Heart left ventricle (tissue), 16 donors: ENCODE measurements around the gene CTTNBP2. TPM values are rescaled to one million over a fixed set of nuclear protein-coding genes. Genes with fewer than 3 reads are reported as not detected.

Experiments used
- ATAC-seq, 4 donors: fragments of 200-7000 bp; cut with Tn5 transposase; one replicate each; pipeline ENCODE4 v1.9.1; 2020 to 2022; ENCODE audit warnings: moderate library complexity in 4 of 4, mild to moderate bottlenecking in 3 of 4, moderate number of reproducible peaks in 1 of 4
- DNase-seq, 5 donors: peaks; one replicate each; pipeline ENCODE4 v3.0.0-alpha.2; 2020
- H3K27ac ChIP-seq, 12 donors: fragments of 200-600 bp; sonication (generic) in 4 of 12; one replicate each; pipeline versions ENCODE4 v1.5.0 to v1.8.0; 2016 to 2022; ENCODE audit warnings: mild to moderate bottlenecking in 2 of 12
- H3K27me3 ChIP-seq, 9 donors: fragments of 200-600 bp; sonication (generic) in 2 of 9; one replicate each; pipeline versions ENCODE4 v1.5.1 to v1.8.0; 2016 to 2022; ENCODE audit warnings: mild to moderate bottlenecking in 3 of 9
- H3K36me3 ChIP-seq, 9 donors: fragments of 200-600 bp; sonication (generic) in 2 of 9; one replicate each; pipeline versions ENCODE4 v1.5.0 to v1.8.0; 2018 to 2022; ENCODE audit warnings: mild to moderate bottlenecking in 2 of 9
- H3K4me1 ChIP-seq, 12 donors: fragments of 200-600 bp; sonication (generic) in 4 of 12; one replicate each; pipeline versions ENCODE4 v1.5.0 to v1.8.0; 2016 to 2022; ENCODE audit warnings: mild to moderate bottlenecking in 3 of 12
- H3K4me3 ChIP-seq, 12 donors: fragments of 200-600 bp; sonication (generic) in 4 of 12; one replicate each; pipeline versions ENCODE4 v1.5.0 to v1.8.0; 2017 to 2022; ENCODE audit warnings: mild to moderate bottlenecking in 9 of 12, moderate library complexity in 4 of 12
- H3K9me3 ChIP-seq, 12 donors: fragments of 200-600 bp; sonication (generic) in 4 of 12; one replicate each; pipeline versions ENCODE4 v1.5.0 to v1.8.0; 2016 to 2022; ENCODE audit warnings: mild to moderate bottlenecking in 1 of 12
- CTCF ChIP-seq, 12 donors: fragments of 200-600 bp; sonication (generic) in 4 of 12; IDR thresholded peaks; one replicate each; pipeline versions ENCODE4 v1.5.0 to v1.8.0; 2018 to 2022; ENCODE audit warnings: antibody characterized with exemption in 12 of 12, mild to moderate bottlenecking in 5 of 12
- POLR2A ChIP-seq, 2 donors: fragments of 450-650 bp; IDR thresholded peaks; one replicate each; pipeline ENCODE4 v1.6.1; 2017; ENCODE audit warnings: antibody characterized with exemption in 2 of 2, mild to moderate bottlenecking in 2 of 2, moderate library complexity in 2 of 2
- WGBS, 4 donors: extraction: QIAGEN DNeasy Blood & Tissue Kit in 2 of 4; methylation state at CpG; one replicate each; pipeline versions ENCODE4 v1.1.5 to v1.1.7; 2013 to 2018; 5-methylcytosine and 5-hydroxymethylcytosine counted together
- intact Hi-C, 10 donors: fragments of 100-400 bp; cut with DNase I; formaldehyde crosslinking; loops; one replicate each; pipeline versions ENCODE4 v1.11.1 to v1.14.2; 2022
- polyA plus RNA-seq, 2 donors: library from polyadenylated mRNA; stranded (reverse); fragments of 200-250 nt; gene quantifications; one replicate each; pipeline ENCODE4 v1.2.3, GENCODE V29; 2013
- total RNA-seq, 9 donors: library from RNA; depleted of rRNA in 2 of 9; stranded (reverse); fragments of >200 nt in 2 of 9; fragmentation: NEBNext Ultra II Directional in 3 of 9; extraction: Animal tissue kit (Norgen Biotek cat#: 25700) in 3 of 9; gene quantifications; one replicate each; pipeline versions ENCODE4 v1.1.0 to v1.2.4, GENCODE V29; 2016 to 2023
- donor health status: ischemic (EF 13 %, LVEDD 7.1; RV severe dilation, severe dysfunction).
- donor health status: healthy with polysubstance abuse.
- donor health status: DM: no; HTN: yes; CAD: no.
- donor health status: DM: no; HTN: no; CAD: no.
- donor health status: ischemic (EF 25% LVEDD 6.9; RV normal size, moderate dysfunction).
- donor health status: ischemic (EF 25% LVEDD 5.7; RV mildly dilated, moderate dysfunction).
- donor health status: healthy.
- donor health status: DM: yes; HTN: yes; CAD: no.
- donor health status: ischemic (EF 35%, LVEDD 5.7; RV mildly dilated, moderate dysfunction).
- donor health status: nonischemic (EF 11% LVEDD 7.7; RV severe dilation, severe dysfunction).
- donor health status: DM: yes; HTN: yes; CAD: no.
- donor health status: PGD.
- donor health status: ischemic (EF 29% LVEDD 5.4; RV normal size, mild dysfunction).
- donor health status: nonischemic (EF 23%, LVEDD 6.1; RV moderate dilation, normal function).

The CTTNBP2 gene
- total and polyA plus RNA-seq, 11 donors: 0.31 to 3.9 (median 0.76) TPM

- ATAC-seq: no peak
- Histone ChIP-seq H3K4me3 (no peak overlapping the region), H3K27me3 (no peaks in the 10 kb centered on the region), H3K27ac (no peak overlapping the region), H3K36me3 (peaks cover 0 to 5% (median 0%) of the 10 kb centered on the region in 9 donors), H3K9me3 (no peaks in the 10 kb centered on the region), H3K4me1 (peaks cover 0 to 32% (median 0%) of the 10 kb centered on the region in 12 donors)
- intact Hi-C loops: loop anchor here in 1 of 10 donors (5.0 kb wide), 1 partner anchor 100 kb away; the partner anchor contains the start of gene CTTNBP2
- DNase-seq: no peak
- TF ChIP-seq POLR2A (IDR thresholded peaks at IDR 0.05) (no peak), CTCF (IDR thresholded peaks at IDR 0.05) (no peak)
- WGBS, 4 donors: 97 to 100% (median 98%) methylated on average over 2 of the region's 2 CpGs
Measured at GRCh38 chr7:117772421-117772820, 100.8 kb downstream of the CTTNBP2 start.

DNA sequence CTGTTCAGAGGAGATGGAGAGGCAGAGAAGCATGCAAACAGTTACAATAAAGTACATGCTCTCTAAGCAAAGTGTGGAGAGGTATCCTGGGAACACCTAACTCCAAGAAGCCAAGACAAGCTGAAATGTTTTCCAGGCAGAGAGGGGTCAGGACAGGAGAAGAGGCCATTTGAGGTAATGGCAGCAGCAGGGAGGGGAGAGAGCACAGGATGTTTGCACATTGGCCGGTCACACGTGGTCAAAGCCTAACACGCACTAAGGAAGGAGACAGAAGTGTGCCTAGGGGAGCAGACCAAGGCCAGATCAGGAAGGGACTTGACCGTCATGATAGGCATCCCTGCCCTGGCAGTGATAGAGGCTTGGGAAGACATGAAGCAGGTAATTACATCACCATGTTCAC lies 101.5 kb downstream of the CTTNBP2 start:
- peaks cover 0 to 32% (median 0%) of the 10 kb centered on the region in 12 donors for H3K4me1 ChIP-seq
- no peak overlapping the region for H3K4me3 ChIP-seq
- no peaks in the 10 kb centered on the region for H3K9me3 ChIP-seq
- TF ChIP-seq CTCF (IDR thresholded peaks at IDR 0.05) (no peak), POLR2A (IDR thresholded peaks at IDR 0.05) (no peak)
- H3K36me3 ChIP-seq: no peaks in the 10 kb centered on the region
- H3K27me3 ChIP-seq: no peaks in the 10 kb centered on the region
- 46 to 51% (median 50%) methylated on average over 4 of the region's 4 CpGs for WGBS, 4 donors
- ATAC-seq (peak in 1 of 4 donors; percentile 17), DNase-seq (no peak)
- intact Hi-C loops: loop anchor here in 1 of 10 donors (5.0 kb wide), 1 partner anchor 101 kb away; the partner anchor contains the start of gene CTTNBP2
- no peak overlapping the region for H3K27ac ChIP-seq

- H3K27me3 ChIP-seq: no peaks in the 10 kb centered on the region
- no peak for TF ChIP-seq POLR2A (IDR thresholded peaks at IDR 0.05)
- no peak for TF ChIP-seq CTCF (IDR thresholded peaks at IDR 0.05)
- H3K9me3 ChIP-seq: no peaks in the 10 kb centered on the region
- intact Hi-C loops: loop anchor here in 1 of 10 donors (10.0 kb wide), 1 partner anchor 326 kb away; no protein-coding TSS in a partner anchor
- 90 to 96% (median 95%) methylated on average over 1 of the region's 1 CpG for WGBS, 4 donors
- DNase-seq (no peak), ATAC-seq (no peak)
- peaks cover 0 to 7% (median 0%) of the 10 kb centered on the region in 12 donors for H3K4me1 ChIP-seq
- H3K4me3 ChIP-seq: no peak overlapping the region
- H3K27ac ChIP-seq: no peak overlapping the region
- peaks cover 0 to 4% (median 0%) of the 10 kb centered on the region in 9 donors for H3K36me3 ChIP-seq
Measured at GRCh38 chr7:117769085-117769484, 104.2 kb downstream of the CTTNBP2 start.

DNA sequence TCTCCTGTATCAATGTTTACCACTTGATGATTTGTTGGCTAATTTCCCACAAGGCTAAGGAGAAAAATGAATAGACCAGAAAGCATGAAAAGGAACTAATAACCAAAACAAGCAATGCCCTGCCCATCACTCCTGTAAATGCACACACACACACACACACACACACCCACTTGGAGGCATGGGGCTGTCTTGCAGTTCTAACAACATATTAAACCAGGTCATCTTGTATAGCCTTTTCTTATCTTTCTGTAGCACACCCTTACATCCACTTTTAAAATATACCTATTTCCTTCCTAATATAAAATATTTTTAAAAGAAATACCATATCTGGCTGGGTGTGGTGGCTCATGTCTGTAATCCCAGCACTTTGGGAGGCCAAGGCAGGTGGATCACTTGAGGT lies 105.3 kb downstream of the CTTNBP2 start:
- Histone ChIP-seq H3K4me1 (peaks cover 0 to 6% (median 0%) of the 10 kb centered on the region in 12 donors), H3K36me3 (peaks cover 0 to 4% (median 0%) of the 10 kb centered on the region in 9 donors), H3K4me3 (no peak overlapping the region), H3K27me3 (no peaks in the 10 kb centered on the region), H3K9me3 (no peaks in the 10 kb centered on the region), H3K27ac (no peak overlapping the region)
- TF ChIP-seq POLR2A (IDR thresholded peaks at IDR 0.05): no peak
- TF ChIP-seq CTCF (IDR thresholded peaks at IDR 0.05): no peak
- ATAC-seq (no peak), DNase-seq (no peak)
- intact Hi-C loops: loop anchor here in 1 of 10 donors (10.0 kb wide), 1 partner anchor 327 kb away; no protein-coding TSS in a partner anchor
